ENCODE measurements around the gene CCDC154. TPM values are rescaled to one million over a fixed set of nuclear protein-coding genes. Genes with fewer than 3 reads are reported as not detected.
A peak's percentile ranks its signal among the peaks of the same experiment; 100 is the strongest.

Gene CCDC154
- total RNA-seq, 2 donors from 2014 or later = 1.9 to 2.2 TPM

DNA sequence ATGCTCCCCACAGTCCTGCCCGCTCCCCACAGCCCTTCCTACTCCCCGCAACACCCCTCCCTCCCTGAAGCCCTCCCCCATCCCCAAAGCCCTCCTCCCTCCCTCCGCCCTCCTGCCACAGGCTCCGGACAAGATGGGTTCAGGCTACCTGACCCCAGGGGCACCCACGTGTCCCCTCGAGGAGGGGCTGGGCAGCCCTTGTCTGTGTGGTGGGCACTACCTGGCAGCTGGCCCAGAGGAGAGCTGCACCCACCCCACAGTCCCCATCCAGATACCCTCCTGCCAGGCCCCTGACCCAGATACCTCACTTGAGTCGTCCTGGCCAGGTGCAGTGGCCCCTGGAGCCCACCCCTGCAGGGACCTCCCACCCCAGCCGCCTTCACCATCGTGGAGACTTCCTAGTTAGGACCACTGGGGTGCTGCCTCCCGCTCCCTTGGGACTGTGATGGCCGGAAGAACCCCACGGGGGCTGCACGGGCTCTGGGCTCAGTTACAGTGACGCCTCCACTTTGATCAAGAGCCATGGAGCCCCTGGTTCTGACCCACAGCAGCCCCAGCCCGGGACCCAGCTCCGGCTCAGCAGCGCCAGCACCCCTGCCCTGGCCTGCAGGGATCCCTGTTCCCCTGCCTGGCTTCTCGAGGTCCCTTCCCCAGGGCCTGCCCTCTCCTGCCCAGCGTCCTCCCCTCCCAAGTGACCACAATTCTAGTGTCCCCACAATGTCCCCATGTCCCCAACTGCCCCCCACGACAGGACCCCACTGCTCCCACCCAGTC lies 12.7 kb downstream of the CCDC154 start:
- Mint-ChIP-seq H3K36me3 (ENCODE audit: low read depth) (no peaks in the 10 kb centered on the region), H3K9me3 (no peaks in the 10 kb centered on the region), H3K27ac (no peak overlapping the region), H3K27me3 (ENCODE audit: insufficient read depth) (no peaks in the 10 kb centered on the region), H3K4me3 (no peak overlapping the region), H3K4me1 (no peaks in the 10 kb centered on the region)
- H3K4me1 ChIP-seq (ENCODE audit: control insufficient read depth, insufficient read depth, low read length) = no peaks in the 10 kb centered on the region
- no peak overlapping the region for H3K9ac ChIP-seq (ENCODE audit: extremely low read depth, low read length, poor library complexity, severe bottlenecking)
- no peaks in the 10 kb centered on the region for H3K36me3 ChIP-seq (ENCODE audit: control insufficient read depth, insufficient read depth, low read length)
- H3K9me3 ChIP-seq (ENCODE audit: control insufficient read depth, low read length) = no peaks in the 10 kb centered on the region
- 88 to 95% methylated on average over 7 to 20 of the region's 20 CpGs for WGBS, 2 experiments (ENCODE audit: insufficient coverage in 1 of 2, insufficient read length in 1 of 2)
- H3K4me3 ChIP-seq (ENCODE audit: low read length) = no peak overlapping the region
- TF ChIP-seq, protein P1, sequence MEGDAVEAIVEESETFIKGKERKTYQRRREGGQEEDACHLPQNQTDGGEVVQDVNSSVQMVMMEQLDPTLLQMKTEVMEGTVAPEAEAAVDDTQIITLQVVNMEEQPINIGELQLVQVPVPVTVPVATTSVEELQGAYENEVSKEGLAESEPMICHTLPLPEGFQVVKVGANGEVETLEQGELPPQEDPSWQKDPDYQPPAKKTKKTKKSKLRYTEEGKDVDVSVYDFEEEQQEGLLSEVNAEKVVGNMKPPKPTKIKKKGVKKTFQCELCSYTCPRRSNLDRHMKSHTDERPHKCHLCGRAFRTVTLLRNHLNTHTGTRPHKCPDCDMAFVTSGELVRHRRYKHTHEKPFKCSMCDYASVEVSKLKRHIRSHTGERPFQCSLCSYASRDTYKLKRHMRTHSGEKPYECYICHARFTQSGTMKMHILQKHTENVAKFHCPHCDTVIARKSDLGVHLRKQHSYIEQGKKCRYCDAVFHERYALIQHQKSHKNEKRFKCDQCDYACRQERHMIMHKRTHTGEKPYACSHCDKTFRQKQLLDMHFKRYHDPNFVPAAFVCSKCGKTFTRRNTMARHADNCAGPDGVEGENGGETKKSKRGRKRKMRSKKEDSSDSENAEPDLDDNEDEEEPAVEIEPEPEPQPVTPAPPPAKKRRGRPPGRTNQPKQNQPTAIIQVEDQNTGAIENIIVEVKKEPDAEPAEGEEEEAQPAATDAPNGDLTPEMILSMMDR (conservative IDR thresholded peaks at IDR 0.05) = no peak
- no peak overlapping the region for H3K27ac ChIP-seq (ENCODE audit: low read depth, low read length)
- DNase-seq = no peak
- no peaks in the 10 kb centered on the region for H3K27me3 ChIP-seq (ENCODE audit: control insufficient read depth, insufficient read depth, low read length, poor library complexity, severe bottlenecking)

DNA sequence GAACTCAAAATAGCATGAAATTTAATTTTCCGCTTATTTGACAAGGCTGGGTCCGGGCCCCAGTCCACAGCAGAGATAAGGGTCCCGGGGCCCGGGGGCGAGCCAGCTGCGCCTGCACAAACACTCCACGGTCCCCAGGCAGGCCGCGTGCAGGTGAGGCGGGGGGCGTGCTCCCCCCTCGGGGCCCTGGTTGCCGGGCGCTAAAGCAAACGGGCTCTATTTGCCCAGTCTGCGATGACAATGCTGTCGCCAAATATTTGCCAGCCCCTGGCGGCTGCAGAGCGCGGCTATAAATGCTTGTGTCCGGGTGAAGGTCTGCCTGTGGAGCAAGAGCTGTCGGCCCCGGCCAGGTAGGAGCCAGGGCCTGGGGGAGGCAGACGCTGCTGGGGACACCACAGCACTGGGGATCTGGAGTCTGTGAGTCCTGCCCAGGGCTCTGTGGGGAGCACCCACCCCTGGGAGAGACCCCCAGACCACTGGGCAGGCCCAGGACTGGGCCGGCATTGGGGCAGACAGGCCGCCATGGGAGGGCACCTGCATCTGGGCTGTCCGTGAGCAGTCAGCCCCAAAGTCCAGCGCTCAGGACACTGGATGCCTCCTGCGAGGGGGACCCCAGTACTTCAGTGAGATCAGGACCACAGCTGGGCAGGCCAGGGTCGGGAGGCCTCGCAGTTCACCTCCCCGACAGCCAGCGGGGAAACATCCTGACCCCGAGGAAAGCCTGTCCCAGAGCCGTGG lies 13.4 kb downstream of the CCDC154 start, which contains the start of gene PERCC1:
PERCC1 (plus strand) TSS at position 320 of the 738 bp plus-strand sequence. CDS start 1,516 bp downstream, outside the sequence.
- Histone ChIP-seq H3K27ac (ENCODE audit: low read depth, low read length) (peak within 1 kb of the TSS; percentile 57), H3K27me3 (ENCODE audit: control insufficient read depth, insufficient read depth, low read length, poor library complexity, severe bottlenecking) (no peaks in the 10 kb centered on the region), H3K36me3 (ENCODE audit: control insufficient read depth, insufficient read depth, low read length) (no peaks in the 10 kb centered on the region), H3K9ac (ENCODE audit: extremely low read depth, low read length, poor library complexity, severe bottlenecking) (no peak within 1 kb of the TSS), H3K9me3 (ENCODE audit: control insufficient read depth, low read length) (no peaks in the 10 kb centered on the region), H3K4me3 (ENCODE audit: low read length) (no peak within 1 kb of the TSS), H3K4me1 (ENCODE audit: control insufficient read depth, insufficient read depth, low read length) (no peaks in the 10 kb centered on the region)
- no peak within 1 kb of the TSS for H3K4me3 Mint-ChIP-seq
- H3K4me1 Mint-ChIP-seq = peaks cover 3% of the 10 kb centered on the region
- no peaks in the 10 kb centered on the region for H3K27me3 Mint-ChIP-seq (ENCODE audit: insufficient read depth)
- WGBS, 2 experiments (ENCODE audit: insufficient coverage in 1 of 2, insufficient read length in 1 of 2) = 86 to 89% methylated on average over 24 to 35 of the region's 35 CpGs
- TF ChIP-seq, protein P1 (conservative IDR thresholded peaks at IDR 0.05) = peak; percentile 26
- DNase-seq = no peak
- H3K27ac Mint-ChIP-seq = no peak within 1 kb of the TSS
- no peaks in the 10 kb centered on the region for H3K9me3 Mint-ChIP-seq
- no peaks in the 10 kb centered on the region for H3K36me3 Mint-ChIP-seq (ENCODE audit: low read depth)

DNA sequence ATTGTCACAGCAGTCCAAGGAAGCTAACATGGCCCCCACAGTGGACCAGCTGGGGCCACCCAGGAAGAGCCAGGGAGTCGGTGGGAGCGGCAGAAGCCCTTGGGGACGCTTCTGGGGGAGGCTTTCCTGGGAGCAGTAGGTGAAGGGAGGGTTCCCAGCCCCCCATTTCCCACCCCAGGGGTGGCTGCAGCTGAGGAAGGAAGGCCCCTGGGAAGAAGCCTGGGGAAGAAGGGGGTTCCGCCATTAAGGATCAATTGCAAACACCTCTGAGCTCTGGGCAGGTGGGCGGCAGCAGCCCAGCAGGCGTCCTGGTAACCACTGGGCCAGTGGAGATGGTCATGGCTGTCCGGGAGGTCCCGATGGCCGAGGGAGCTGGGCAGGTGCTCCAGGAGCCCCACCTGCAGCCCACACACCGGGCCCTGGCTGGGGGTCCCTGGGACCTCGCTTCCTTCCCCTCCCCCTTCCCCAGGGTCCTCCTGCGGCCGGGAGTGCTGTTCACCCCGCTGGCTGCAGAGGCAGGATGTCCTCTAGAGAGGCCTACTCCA lies 14.1 kb downstream of the CCDC154 start:
- 80 to 90% methylated on average over 1 to 14 of the region's 14 CpGs for WGBS, 2 experiments (ENCODE audit: insufficient coverage in 1 of 2, insufficient read length in 1 of 2)
- no peak overlapping the region for H3K4me3 Mint-ChIP-seq
- no peak overlapping the region for H3K9ac ChIP-seq (ENCODE audit: extremely low read depth, low read length, poor library complexity, severe bottlenecking)
- no peaks in the 10 kb centered on the region for H3K9me3 ChIP-seq (ENCODE audit: control insufficient read depth, low read length)
- H3K27ac ChIP-seq (ENCODE audit: low read depth, low read length) = no peak overlapping the region
- H3K9me3 Mint-ChIP-seq = no peaks in the 10 kb centered on the region
- H3K4me3 ChIP-seq (ENCODE audit: low read length) = no peak overlapping the region
- H3K27ac Mint-ChIP-seq = no peak overlapping the region
- no peaks in the 10 kb centered on the region for H3K36me3 Mint-ChIP-seq (ENCODE audit: low read depth)
- H3K27me3 Mint-ChIP-seq (ENCODE audit: insufficient read depth) = no peaks in the 10 kb centered on the region
- no peaks in the 10 kb centered on the region for H3K36me3 ChIP-seq (ENCODE audit: control insufficient read depth, insufficient read depth, low read length)
- no peaks in the 10 kb centered on the region for H3K27me3 ChIP-seq (ENCODE audit: control insufficient read depth, insufficient read depth, low read length, poor library complexity, severe bottlenecking)
- no peaks in the 10 kb centered on the region for H3K4me1 ChIP-seq (ENCODE audit: control insufficient read depth, insufficient read depth, low read length)
- H3K4me1 Mint-ChIP-seq = peaks cover 3% of the 10 kb centered on the region
- no peak for DNase-seq
- TF ChIP-seq, protein P1 (conservative IDR thresholded peaks at IDR 0.05) = no peak

All from endodermal cell (in vitro differentiated cells).